GM21786 (cell line): ENCODE results near the gene NPLOC4.
"Not testable (repeated sequence)": the region's sequence is repeated elsewhere in the genome, so short reads cannot be mapped to it uniquely, and the experiment has no call there.

Experiments
- ATAC-seq: cut with Tn5 transposase; IDR thresholded peaks from one replicate; pipeline ENCODE4 v1.9.1; 2021; ENCODE audit not compliant: unreplicated experiment

Gene NPLOC4

DNA sequence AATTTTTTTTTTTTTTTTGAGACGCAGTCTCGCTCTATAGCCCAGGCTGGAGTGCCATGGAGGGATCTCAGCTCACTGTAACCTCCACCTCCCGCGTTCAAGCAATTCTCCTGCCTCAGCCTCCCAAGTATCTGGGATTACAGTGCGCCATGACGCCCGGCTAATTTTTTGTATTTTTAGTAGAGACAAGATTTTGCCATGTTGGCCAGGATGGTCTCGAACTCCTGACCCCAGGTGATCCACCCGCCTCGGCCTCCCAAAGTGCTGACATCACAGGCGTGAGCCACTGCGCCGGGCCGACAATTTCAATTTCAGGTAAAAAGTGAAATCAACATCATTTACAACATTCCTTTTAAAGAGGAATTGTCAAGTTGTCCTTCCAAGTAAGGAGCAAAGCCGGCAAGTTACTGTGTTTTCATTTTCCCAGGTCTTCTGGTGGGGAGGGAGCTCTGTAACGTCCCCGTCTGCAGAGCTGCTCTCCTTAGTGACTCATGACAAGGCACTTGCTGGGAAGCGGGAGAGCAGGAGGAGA, 873 bp downstream of the NPLOC4 start:
- peak; percentile 4 for ATAC-seq

- ATAC-seq, result no peak
Observed at GRCh38 chr17:81635431-81635830, 1.5 kb downstream of the NPLOC4 start.

GRCh38 chr17:81631482-81631881, 5.4 kb downstream of the NPLOC4 start:
- ATAC-seq, result no peak

DNA sequence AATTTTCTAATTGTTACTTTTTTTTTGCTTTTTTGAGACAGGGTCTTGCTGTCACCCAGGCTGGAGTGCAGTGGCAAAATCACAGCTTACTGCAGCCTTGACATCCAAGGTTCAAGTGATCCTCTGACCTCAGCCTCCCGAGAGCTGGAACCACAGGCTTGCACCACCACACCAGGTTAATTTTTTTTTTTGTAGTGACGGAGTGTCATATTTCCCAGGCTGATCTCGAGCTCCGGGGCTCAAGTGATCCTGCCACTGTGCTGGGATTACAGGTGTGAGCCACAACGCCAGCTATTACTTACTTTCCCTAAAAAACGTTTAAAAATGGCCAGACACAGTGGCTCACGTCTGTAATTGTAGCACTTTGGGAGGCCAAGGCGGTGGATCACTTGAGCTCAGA, 6.6 kb downstream of the NPLOC4 start:
- no peak for ATAC-seq

DNA sequence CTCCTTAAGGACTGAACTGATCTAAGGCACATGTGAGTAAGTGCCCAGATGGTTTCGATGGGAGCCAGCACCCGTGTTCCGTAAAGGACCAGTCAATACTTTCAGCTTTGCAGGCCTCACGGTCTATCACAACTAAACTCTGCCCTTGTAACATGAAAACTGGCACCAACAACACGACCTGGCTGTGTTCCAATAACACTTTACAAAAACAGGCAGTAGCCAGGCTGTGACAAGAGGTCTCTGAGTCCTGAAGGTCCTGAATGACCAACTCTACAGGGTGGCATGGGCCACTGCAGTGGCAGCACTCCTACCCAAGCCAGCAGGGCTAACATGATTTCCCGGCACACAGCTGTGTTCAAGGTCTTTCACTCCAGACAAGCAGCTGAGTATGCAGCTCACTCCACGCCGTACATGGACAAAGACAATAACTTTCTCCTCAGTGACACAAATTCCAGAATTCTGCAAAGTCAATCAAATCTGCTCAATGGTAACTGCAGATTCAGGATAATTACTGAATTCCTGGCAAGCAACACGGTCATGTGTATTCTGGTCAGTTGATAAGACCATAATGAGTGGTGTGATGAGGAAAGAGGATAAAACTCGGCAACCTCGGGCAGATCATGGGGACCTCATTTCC, 15.3 kb downstream of the NPLOC4 start:
- no peak for ATAC-seq

DNA sequence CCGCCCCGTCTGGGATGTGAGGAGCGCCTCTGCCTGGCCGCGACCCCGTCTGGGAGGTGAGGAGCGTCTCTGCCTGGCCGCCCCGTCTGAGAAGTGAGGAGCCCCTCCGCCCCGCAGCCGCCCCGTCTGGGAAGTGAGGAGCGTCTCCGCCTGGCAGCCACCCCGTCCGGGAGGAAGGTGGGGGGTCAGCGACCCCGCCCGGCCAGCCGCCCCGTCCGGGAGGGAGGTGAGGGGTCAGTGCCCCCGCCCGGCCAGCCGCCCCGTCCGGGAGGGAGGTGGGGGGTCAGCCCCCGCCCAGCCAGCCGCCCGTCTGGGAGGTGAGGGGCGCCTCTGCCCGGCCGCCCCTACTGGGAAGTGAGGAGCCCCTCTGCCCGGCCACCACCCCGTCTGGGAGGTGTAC, 18.6 kb downstream of the NPLOC4 start:
- ATAC-seq, result not testable (repeated sequence)

GRCh38 chr17:81616877-81617276, 20.0 kb downstream of the NPLOC4 start:
- no peak for ATAC-seq

- no peak for ATAC-seq
Observed at GRCh38 chr17:81615401-81615930, 21.4 kb downstream of the NPLOC4 start.

GRCh38 chr17:81612172-81612970, 24.5 kb downstream of the NPLOC4 start:
- no peak for ATAC-seq

DNA sequence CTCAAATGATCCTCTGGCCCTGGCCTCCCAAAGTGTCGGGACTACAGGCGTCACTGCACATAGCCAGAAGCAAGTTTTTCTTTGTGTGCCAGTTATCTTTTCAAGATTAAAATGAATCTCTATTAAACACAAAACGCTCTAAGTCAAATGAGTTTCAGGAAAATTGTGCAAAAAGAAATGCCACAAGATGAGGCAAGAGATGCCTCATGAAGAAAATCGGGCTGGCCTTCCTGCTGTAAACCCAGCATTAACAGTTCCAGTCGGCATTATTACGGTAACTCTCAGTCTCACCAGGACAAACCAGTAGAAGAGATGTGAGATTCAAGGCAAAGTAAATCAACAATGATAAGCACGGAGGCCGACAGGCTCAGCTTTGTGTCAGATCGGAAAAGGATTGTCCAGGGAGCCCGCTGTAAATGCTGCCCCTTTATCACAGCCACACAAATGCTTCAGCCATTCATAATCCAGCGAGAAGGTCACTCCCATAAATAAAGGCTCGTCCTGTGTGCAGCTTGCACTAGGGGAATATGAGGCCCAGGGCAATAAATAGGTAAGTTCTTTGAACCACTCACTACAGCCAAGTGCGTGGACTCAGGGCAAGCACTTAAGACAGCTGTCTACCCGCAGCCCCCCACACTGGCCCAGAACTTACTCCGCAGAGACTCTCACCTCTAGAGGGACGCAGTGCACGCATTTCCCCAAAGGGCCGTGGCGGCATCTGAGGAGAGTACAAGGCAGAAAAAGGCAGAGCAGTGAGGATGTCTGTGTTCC, 27.2 kb downstream of the NPLOC4 start:
- ATAC-seq, result no peak

GRCh38 chr17:81608605-81609004, 28.3 kb downstream of the NPLOC4 start:
- ATAC-seq, result no peak

DNA sequence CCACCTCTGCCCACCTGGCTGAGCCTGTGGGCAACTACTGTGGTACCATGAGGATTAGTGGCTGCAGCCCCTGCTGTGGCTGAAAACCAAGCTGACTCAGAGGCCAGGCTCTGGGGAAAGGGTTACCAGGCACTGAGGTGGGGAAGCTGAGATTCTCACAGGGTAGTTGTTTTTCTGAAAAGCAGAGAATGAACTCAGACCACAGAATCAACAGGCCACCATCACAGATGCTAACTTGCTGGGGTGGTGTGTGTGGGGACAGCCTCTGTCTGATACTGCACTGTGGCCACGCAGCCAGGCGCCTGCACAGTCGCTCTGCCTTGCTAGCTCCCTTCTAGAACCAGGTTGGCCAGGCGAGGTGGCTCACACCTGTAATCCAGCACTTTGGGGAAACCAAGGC, 28.8 kb downstream of the NPLOC4 start:
- no peak for ATAC-seq

- no peak for ATAC-seq
Observed at GRCh38 chr17:81607431-81607830, 29.5 kb downstream of the NPLOC4 start.

GRCh38 chr17:81603846-81604610, 32.9 kb downstream of the NPLOC4 start:
- no peak for ATAC-seq

- no peak for ATAC-seq
Observed at GRCh38 chr17:81601525-81602120, 35.3 kb downstream of the NPLOC4 start.

DNA sequence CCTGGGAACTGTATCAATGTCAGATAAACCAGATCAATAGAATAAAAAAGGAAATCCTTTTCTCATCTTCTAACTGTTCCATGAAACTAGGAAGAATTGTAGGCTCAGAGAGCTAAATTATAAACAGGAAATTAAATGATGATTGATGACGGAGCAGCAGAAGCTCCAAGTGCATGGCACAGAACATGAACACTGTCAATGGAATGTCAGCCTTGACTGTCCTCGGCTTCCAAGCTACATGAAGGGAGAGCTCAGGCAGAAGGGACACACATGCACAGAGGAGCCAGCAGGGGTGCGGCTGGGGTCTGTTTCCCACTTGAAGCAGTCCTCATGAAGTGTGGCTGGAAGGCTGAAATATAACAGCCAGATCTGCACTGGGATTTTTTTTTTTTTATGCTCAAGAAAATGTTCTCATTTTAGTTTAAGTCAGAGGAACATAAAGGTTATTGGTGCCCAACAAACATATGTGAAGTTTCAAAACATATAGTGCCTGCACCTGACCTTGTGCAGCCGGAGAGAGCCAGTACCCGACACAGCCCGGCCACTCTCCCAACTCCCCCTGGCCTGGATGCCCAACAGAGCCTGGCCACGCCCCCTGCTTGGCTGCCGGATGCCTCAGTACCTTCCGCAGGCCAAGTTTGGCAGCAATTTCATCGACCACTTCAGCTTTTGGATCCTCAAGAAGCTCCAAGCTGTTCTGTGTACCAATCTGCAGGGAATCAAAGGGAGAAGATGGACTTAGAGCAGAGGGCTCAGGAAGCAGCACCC, 37.0 kb downstream of the NPLOC4 start:
- ATAC-seq, result no peak

GRCh38 chr17:81593105-81593871, 43.6 kb downstream of the NPLOC4 start:
- no peak for ATAC-seq

GRCh38 chr17:81591971-81592370, 44.9 kb downstream of the NPLOC4 start:
- no peak for ATAC-seq

DNA sequence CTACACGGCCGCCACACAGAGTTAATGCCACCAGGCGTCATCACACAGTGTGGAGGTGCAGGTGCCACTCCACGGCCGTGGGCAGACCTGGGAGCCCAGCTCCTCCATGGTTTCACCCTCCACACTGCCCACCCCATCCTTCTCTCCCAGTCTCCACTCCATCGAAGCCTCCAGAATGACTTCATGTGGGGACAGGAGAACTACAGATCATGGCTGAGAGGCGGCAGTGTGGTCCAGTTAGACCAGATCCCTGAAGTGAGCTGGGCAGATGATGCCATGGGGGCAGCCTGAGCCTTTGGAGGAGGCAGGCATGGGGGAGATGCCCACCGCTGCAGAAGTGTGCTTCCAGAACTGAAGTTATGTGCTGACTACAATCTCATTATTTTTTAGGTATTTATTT, 46.8 kb downstream of the NPLOC4 start:
- no peak for ATAC-seq
